Left lung (tissue), 10 donors: Measurements from ENCODE around the gene PAAF1. TPM values are rescaled to one million over a fixed set of nuclear protein-coding genes. Genes with fewer than 3 reads are reported as not detected.

Experiments used
- ATAC-seq: fragments of 200-7000 bp; cut with Tn5 transposase; one replicate; pipeline ENCODE4 v1.9.1; 2020; ENCODE audit warnings: moderate library complexity
- DNase-seq, 4 donors: peaks; one replicate each; pipeline ENCODE4 v3.0.0-alpha.2; 2013 to 2020
- H3K27ac ChIP-seq, 2 donors: fragments of 200-600 bp; sonication (generic) in 1 of 2; one replicate each; pipeline versions ENCODE4 v1.5.0 to v1.8.0; 2020 to 2021
- H3K27me3 ChIP-seq, 2 donors: fragments of 200-600 bp; sonication (generic) in 1 of 2; one replicate each; pipeline versions ENCODE4 v1.5.0 to v1.8.0; 2020 to 2021
- H3K36me3 ChIP-seq, 2 donors: fragments of 200-600 bp; sonication (generic) in 1 of 2; one replicate each; pipeline versions ENCODE4 v1.5.0 to v1.8.0; 2020 to 2021
- H3K4me1 ChIP-seq, 2 donors: fragments of 200-600 bp; one replicate each; pipeline ENCODE4 v1.8.0; 2021
- H3K4me3 ChIP-seq, 2 donors: fragments of 200-600 bp; sonication (generic) in 1 of 2; one replicate each; pipeline versions ENCODE4 v1.5.0 to v1.8.0; 2020 to 2021; ENCODE audit warnings: mild to moderate bottlenecking in 1 of 2
- H3K9me3 ChIP-seq, 2 donors: fragments of 200-600 bp; sonication (generic) in 1 of 2; one replicate each; pipeline versions ENCODE4 v1.5.0 to v1.8.0; 2020 to 2021
- CTCF ChIP-seq, 2 donors: fragments of 200-600 bp; sonication (generic) in 1 of 2; IDR thresholded peaks; one replicate each; pipeline versions ENCODE4 v1.5.0 to v1.8.0; 2021; ENCODE audit warnings: antibody characterized with exemption in 2 of 2
- intact Hi-C, 2 donors: fragments of 100-400 bp; cut with DNase I; formaldehyde crosslinking; loops; one replicate each; pipeline versions ENCODE4 v1.11.2 to v1.14.2; 2022
- polyA plus RNA-seq, 6 donors: library from polyadenylated mRNA; unstranded; fragments of 120-200 nt; gene quantifications; one replicate each; pipeline ENCODE4 v1.2.1, GENCODE V29; 2013; ENCODE audit not compliant: insufficient read length in 6 of 6
- total RNA-seq, 2 donors: library from RNA; stranded (reverse); fragmentation: NEBNext Ultra II Directional; extraction: Animal tissue kit (Norgen Biotek cat#: 25700); gene quantifications; one replicate each; pipeline ENCODE4 v1.2.1, GENCODE V29; 2021
- donor health status: DM: no; HTN: yes; CAD: no.
- donor health status: DM: no; HTN: no; CAD: no.

Gene PAAF1
- total and polyA plus RNA-seq, 8 donors = 13.0 to 47.3 (median 34.3) TPM

- TF ChIP-seq CTCF (IDR thresholded peaks at IDR 0.05) = no peak
- Histone ChIP-seq H3K27ac (peak overlapping the region in 1 of 2 donors; percentile 5), H3K4me3 (no peak overlapping the region), H3K4me1 (no peaks in the 10 kb centered on the region), H3K27me3 (no peaks in the 10 kb centered on the region), H3K9me3 (no peaks in the 10 kb centered on the region), H3K36me3 (peaks cover 0 to 37% of the 10 kb centered on the region in 2 donors)
- intact Hi-C loops = no loop called here
- ATAC-seq (peak; percentile 47), DNase-seq (no peak)
Measured at GRCh38 chr11:73866586-73866996, 10.2 kb upstream of the PAAF1 start.

- Histone ChIP-seq H3K4me1 (no peaks in the 10 kb centered on the region), H3K4me3 (no peak overlapping the region), H3K36me3 (peaks cover 0 to 51% of the 10 kb centered on the region in 2 donors), H3K27me3 (no peaks in the 10 kb centered on the region), H3K27ac (no peak overlapping the region), H3K9me3 (no peaks in the 10 kb centered on the region)
- DNase-seq (no peak), ATAC-seq (peak; percentile 67)
- intact Hi-C loops = no loop called here
- no peak for TF ChIP-seq CTCF (IDR thresholded peaks at IDR 0.05)
Measured at GRCh38 chr11:73869332-73869949, 7.4 kb upstream of the PAAF1 start.

GRCh38 chr11:73870261-73870660, 6.5 kb upstream of the PAAF1 start:
- ATAC-seq = no peak
- Histone ChIP-seq H3K4me1 (peaks cover 0 to 8% of the 10 kb centered on the region in 2 donors), H3K36me3 (peaks cover 0 to 43% of the 10 kb centered on the region in 2 donors), H3K27me3 (no peaks in the 10 kb centered on the region), H3K4me3 (no peak overlapping the region), H3K9me3 (no peaks in the 10 kb centered on the region), H3K27ac (no peak overlapping the region)
- intact Hi-C loops = no loop called here
- DNase-seq = no peak
- no peak for TF ChIP-seq CTCF (IDR thresholded peaks at IDR 0.05)

- TF ChIP-seq CTCF (IDR thresholded peaks at IDR 0.05) = no peak
- intact Hi-C loops = no loop called here
- no peak overlapping the region for H3K4me3 ChIP-seq
- H3K36me3 ChIP-seq = peaks cover 0 to 42% of the 10 kb centered on the region in 2 donors
- DNase-seq (no peak), ATAC-seq (no peak)
- no peaks in the 10 kb centered on the region for H3K9me3 ChIP-seq
- peaks cover 0 to 24% of the 10 kb centered on the region in 2 donors for H3K4me1 ChIP-seq
- no peak overlapping the region for H3K27ac ChIP-seq
- H3K27me3 ChIP-seq = no peaks in the 10 kb centered on the region
Measured at GRCh38 chr11:73872749-73873357, 3.9 kb upstream of the PAAF1 start.

GRCh38 chr11:73875380-73875779, 1.4 kb upstream of the PAAF1 start:
- peak overlapping the region in 1 of 2 donors; percentile 66 for H3K4me3 ChIP-seq
- no peak for ATAC-seq
- no peaks in the 10 kb centered on the region for H3K9me3 ChIP-seq
- no peak for DNase-seq
- H3K27me3 ChIP-seq = no peaks in the 10 kb centered on the region
- peak overlapping the region in 1 of 2 donors; percentile 84 for H3K27ac ChIP-seq
- peaks cover 0 to 24% of the 10 kb centered on the region in 2 donors for H3K4me1 ChIP-seq
- TF ChIP-seq CTCF (IDR thresholded peaks at IDR 0.05) = no peak
- intact Hi-C loops = no loop called here
- H3K36me3 ChIP-seq = peaks cover 0 to 36% of the 10 kb centered on the region in 2 donors
